Measurements from ENCODE around the gene BAD. TPM values are rescaled to one million over a fixed set of nuclear protein-coding genes. Genes with fewer than 3 reads are reported as not detected.

BAD gene
- total and polyA plus RNA-seq, 10 of the 15 experiments (the other 5 are each of a cell fraction or from before 2014, with no cell fraction given), result 1.5 to 67.2 (median 39.6) TPM

GRCh38 chr11:64240435-64241240, 43.8 kb downstream of the BAD start, which contains the start of gene FKBP2 (continued):
- TF ChIP-seq WRNIP1 (IDR thresholded peaks at IDR 0.05; ENCODE audit: borderline replicate concordance, low read depth, low read length) (no peak), BCL3 (IDR thresholded peaks at IDR 0.05; ENCODE audit: borderline replicate concordance, insufficient read depth, low read depth, low read length, poor library complexity, severe bottlenecking) (no peak), PBX3 (IDR thresholded peaks at IDR 0.05; ENCODE audit: insufficient replicate concordance, low read depth, low read length) (no peak), MXI1 (IDR thresholded peaks at IDR 0.05; ENCODE audit: low read depth, low read length) (peak; percentile 61), ELK1 (IDR thresholded peaks at IDR 0.05; ENCODE audit: low read depth, low read length) (peak; percentile 94), MEF2A (IDR thresholded peaks at IDR 0.05; ENCODE audit: insufficient read depth, low read depth, low read length) (0 out of 2 replicates have a peak, but pooled peaks have one; percentile 41), TBL1XR1 (IDR thresholded peaks at IDR 0.05; ENCODE audit: low read depth, low read length) (peak; percentile 43), EED (IDR thresholded peaks at IDR 0.05; ENCODE audit: low read depth) (0 out of 2 replicates have a peak, but pooled peaks have one; percentile 7), ZZZ3 (IDR thresholded peaks at IDR 0.05; ENCODE audit: control insufficient read depth, insufficient read length, low read depth) (no peak), POLR2AphosphoS2 (IDR thresholded peaks at IDR 0.05; ENCODE audit: low read depth, low read length) (peak; percentile 89), SIX5 (IDR thresholded peaks at IDR 0.05; ENCODE audit: low read depth, low read length, severe bottlenecking) (peak; percentile 21), MEF2B (IDR thresholded peaks at IDR 0.05; ENCODE audit: partially characterized antibody, poor library complexity, severe bottlenecking) (peak; percentile 53), NBN (IDR thresholded peaks at IDR 0.05) (0 out of 2 replicates have a peak, but pooled peaks have one; percentile 8), BCLAF1 (IDR thresholded peaks at IDR 0.05) (no peak), EGR1 (IDR thresholded peaks at IDR 0.05; ENCODE audit: borderline replicate concordance in 1 of 2, low read depth in 2 of 2, low read length in 2 of 2) (peak in 1 of 2 experiments; percentile 90; a peak in 2 of 3 replicates), SREBF2 (IDR thresholded peaks at IDR 0.05; ENCODE audit: low read length) (no peak), TCF7 (IDR thresholded peaks at IDR 0.05; ENCODE audit: borderline replicate concordance) (no peak), ZNF217 (IDR thresholded peaks at IDR 0.05) (no peak), ZNF24 (IDR thresholded peaks at IDR 0.05) (no peak), TCF12 (IDR thresholded peaks at IDR 0.05; ENCODE audit: low read depth, low read length) (peak; percentile 34; the same call in 1 of the 2 replicates), RELB (IDR thresholded peaks at IDR 0.05; ENCODE audit: low read depth) (peak; percentile 59; the same call in 1 of the 2 replicates)
